KMS-11 (cell line): ENCODE measurements around the gene ADGRV1.

ENCODE experiments used
- H2AFZ ChIP-seq: fragments of 200-600 bp; sonication (generic); 2 replicates; pipeline ENCODE4 v1.6.1; 2016; ENCODE audit warnings: antibody characterized with exemption, mixed run types, low read depth
- H3K27ac ChIP-seq: fragments of 200-600 bp; sonication (generic); 2 replicates; pipeline ENCODE4 v1.6.1; 2016; ENCODE audit warnings: mild to moderate bottlenecking, mixed run types
- H3K27me3 ChIP-seq: fragments of 200-600 bp; sonication (generic); 2 replicates; pipeline ENCODE4 v1.6.1; 2017; ENCODE audit warnings: mild to moderate bottlenecking, low read depth, mixed run types, moderate library complexity; ENCODE audit not compliant: insufficient read depth
- H3K36me3 ChIP-seq: fragments of 200-600 bp; sonication (generic); 2 replicates; pipeline ENCODE4 v1.6.1; 2017; ENCODE audit warnings: mild to moderate bottlenecking, mixed run types; ENCODE audit not compliant: insufficient read depth
- H3K4me1 ChIP-seq: fragments of 200-600 bp; sonication (generic); 2 replicates; pipeline ENCODE4 v1.6.1; 2016; ENCODE audit warnings: mild to moderate bottlenecking, low read depth, mixed run types; ENCODE audit not compliant: poor library complexity, severe bottlenecking
- H3K4me2 ChIP-seq: fragments of 200-600 bp; sonication (generic); 2 replicates; pipeline ENCODE4 v1.7.0; 2016; ENCODE audit warnings: mild to moderate bottlenecking, mixed run types
- H3K4me3 ChIP-seq: fragments of 200-600 bp; sonication (generic); IDR thresholded peaks from 2 replicates; pipeline ENCODE4 v1.6.1; 2017; ENCODE audit warnings: low read depth, low read length, mixed read lengths; ENCODE audit not compliant: insufficient read depth
- H3K79me2 ChIP-seq: fragments of 200-600 bp; sonication (generic); 2 replicates; pipeline ENCODE4 v1.6.1; 2016; ENCODE audit warnings: low read depth, mixed run types; ENCODE audit not compliant: insufficient read depth
- H3K9ac ChIP-seq: fragments of 200-600 bp; sonication (generic); 2 replicates; pipeline ENCODE4 v1.6.1; 2016; ENCODE audit warnings: mild to moderate bottlenecking, mixed run types
- H4K20me1 ChIP-seq: fragments of 200-600 bp; sonication (generic); 2 replicates; pipeline ENCODE4 v1.6.1; 2016; ENCODE audit warnings: mild to moderate bottlenecking, mixed run types; ENCODE audit not compliant: insufficient read depth
- TF ChIP-seq, protein P1 (sequence below): fragments of 200-600 bp; sonication (generic); conservative IDR thresholded peaks from 2 replicates; pipeline ENCODE4 v1.6.1; 2017; ENCODE audit warnings: low read depth, mild to moderate bottlenecking, antibody characterized with exemption, low read length, moderate library complexity, mixed read lengths

Gene ADGRV1

GRCh38 chr5:90718387-90718786 is 159.8 kb downstream of the ADGRV1 start:
- TF ChIP-seq, protein P1, sequence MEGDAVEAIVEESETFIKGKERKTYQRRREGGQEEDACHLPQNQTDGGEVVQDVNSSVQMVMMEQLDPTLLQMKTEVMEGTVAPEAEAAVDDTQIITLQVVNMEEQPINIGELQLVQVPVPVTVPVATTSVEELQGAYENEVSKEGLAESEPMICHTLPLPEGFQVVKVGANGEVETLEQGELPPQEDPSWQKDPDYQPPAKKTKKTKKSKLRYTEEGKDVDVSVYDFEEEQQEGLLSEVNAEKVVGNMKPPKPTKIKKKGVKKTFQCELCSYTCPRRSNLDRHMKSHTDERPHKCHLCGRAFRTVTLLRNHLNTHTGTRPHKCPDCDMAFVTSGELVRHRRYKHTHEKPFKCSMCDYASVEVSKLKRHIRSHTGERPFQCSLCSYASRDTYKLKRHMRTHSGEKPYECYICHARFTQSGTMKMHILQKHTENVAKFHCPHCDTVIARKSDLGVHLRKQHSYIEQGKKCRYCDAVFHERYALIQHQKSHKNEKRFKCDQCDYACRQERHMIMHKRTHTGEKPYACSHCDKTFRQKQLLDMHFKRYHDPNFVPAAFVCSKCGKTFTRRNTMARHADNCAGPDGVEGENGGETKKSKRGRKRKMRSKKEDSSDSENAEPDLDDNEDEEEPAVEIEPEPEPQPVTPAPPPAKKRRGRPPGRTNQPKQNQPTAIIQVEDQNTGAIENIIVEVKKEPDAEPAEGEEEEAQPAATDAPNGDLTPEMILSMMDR = no peak
- Histone ChIP-seq H3K4me1 (no peaks in the 10 kb centered on the region), H3K9ac (no peak overlapping the region), H3K79me2 (no peaks in the 10 kb centered on the region), H3K27ac (no peak overlapping the region), H3K4me3 (no peak overlapping the region), H3K27me3 (no peaks in the 10 kb centered on the region), H3K4me2 (no peak overlapping the region), H3K36me3 (peaks cover 3% of the 10 kb centered on the region; the same call in 1 of the 2 replicates), H2AFZ (no peak overlapping the region), H4K20me1 (no peaks in the 10 kb centered on the region)

DNA sequence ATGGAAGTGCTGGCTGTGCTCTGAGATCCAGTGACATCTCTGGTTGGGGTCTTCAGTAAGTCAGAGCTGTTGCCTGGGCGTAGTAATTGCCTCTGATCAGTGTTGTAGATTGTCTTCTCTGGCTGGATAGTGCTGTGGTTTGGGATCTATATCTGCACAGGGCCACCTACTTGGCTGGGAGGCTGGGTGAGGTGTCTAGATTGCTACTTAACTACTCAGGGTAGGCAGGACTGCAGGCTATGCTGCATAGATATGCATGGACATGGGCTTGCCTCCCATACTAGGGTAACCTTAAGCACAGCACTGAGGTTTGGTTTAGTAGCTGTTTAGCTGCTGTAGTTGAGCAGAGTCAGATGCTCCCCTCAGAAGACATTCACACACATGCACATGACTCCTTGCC is 181.0 kb downstream of the ADGRV1 start:
- Histone ChIP-seq H3K27ac (no peak overlapping the region), H4K20me1 (no peaks in the 10 kb centered on the region), H2AFZ (no peak overlapping the region), H3K79me2 (no peaks in the 10 kb centered on the region), H3K9ac (no peak overlapping the region), H3K36me3 (no peaks in the 10 kb centered on the region), H3K4me1 (no peaks in the 10 kb centered on the region), H3K4me3 (no peak overlapping the region), H3K4me2 (no peak overlapping the region), H3K27me3 (no peaks in the 10 kb centered on the region)
- TF ChIP-seq, protein P1 = no peak

DNA sequence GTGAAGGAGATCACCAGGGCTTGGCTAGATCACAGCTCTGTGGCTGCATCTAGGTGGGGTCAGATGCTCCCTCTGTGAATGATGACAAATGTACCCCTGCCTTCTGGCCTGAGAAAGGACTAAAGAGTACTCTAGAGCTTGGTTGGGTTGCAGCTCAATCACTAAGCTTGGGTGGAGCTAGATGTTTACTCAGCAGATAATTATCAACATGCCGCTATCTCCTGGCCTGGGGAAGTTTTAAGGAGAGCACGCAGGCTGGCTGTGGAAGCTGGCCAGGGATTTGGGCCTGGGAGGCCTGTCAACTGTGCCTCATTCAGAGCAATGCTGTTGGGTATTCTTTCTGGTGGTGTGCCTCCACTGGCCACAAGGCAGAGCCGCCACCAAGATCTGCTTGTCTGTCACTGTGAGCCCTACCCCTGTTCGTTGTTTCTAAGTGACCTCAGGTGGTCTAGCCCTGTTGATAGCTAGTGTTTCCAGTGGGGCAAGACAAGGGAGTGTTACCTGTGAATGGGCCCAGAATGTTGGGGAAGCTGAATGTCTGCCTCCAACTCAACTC is 181.7 kb downstream of the ADGRV1 start:
- Histone ChIP-seq H3K9ac (no peak overlapping the region), H3K27me3 (no peaks in the 10 kb centered on the region), H3K4me3 (no peak overlapping the region), H4K20me1 (no peaks in the 10 kb centered on the region), H2AFZ (no peak overlapping the region), H3K36me3 (no peaks in the 10 kb centered on the region), H3K27ac (no peak overlapping the region), H3K4me2 (no peak overlapping the region), H3K4me1 (no peaks in the 10 kb centered on the region), H3K79me2 (no peaks in the 10 kb centered on the region)
- TF ChIP-seq, protein P1 = no peak

GRCh38 chr5:90741022-90741564 is 182.5 kb downstream of the ADGRV1 start:
- TF ChIP-seq, protein P1 = no peak
- no peaks in the 10 kb centered on the region for H3K27me3 ChIP-seq
- H2AFZ ChIP-seq = no peak overlapping the region
- H3K4me1 ChIP-seq = no peaks in the 10 kb centered on the region
- H3K4me2 ChIP-seq = no peak overlapping the region
- H3K27ac ChIP-seq = no peak overlapping the region
- no peaks in the 10 kb centered on the region for H3K79me2 ChIP-seq
- H3K4me3 ChIP-seq = no peak overlapping the region
- H4K20me1 ChIP-seq = no peaks in the 10 kb centered on the region
- H3K9ac ChIP-seq = no peak overlapping the region
- no peaks in the 10 kb centered on the region for H3K36me3 ChIP-seq
